ENCODE data around the gene SMARCE1.

The SMARCE1 gene

GRCh38 chr17:40577611-40578065 lies 70.0 kb downstream of the SMARCE1 start:
- H3K4me3 ChIP-seq: no peak overlapping the region
- no peaks in the 10 kb centered on the region; the same call in 1 of the 2 replicates for H3K9me3 ChIP-seq (ENCODE audit: low read depth, low read length)
- TF ChIP-seq EZH2 (IDR thresholded peaks at IDR 0.05) (no peak), FOXP2 (optimal IDR thresholded peaks at IDR 0.05; ENCODE audit: control extremely low read depth, extremely low read length, insufficient read depth) (no peak), POLR2AphosphoS5 (IDR thresholded peaks at IDR 0.05; ENCODE audit: borderline replicate concordance, low read depth, low read length) (no peak)
- no peak overlapping the region for H3K9ac ChIP-seq (ENCODE audit: insufficient read length)
- no peak for DNase-seq (ENCODE audit: low read depth, low spot score)
- no peak overlapping the region for H3K27ac ChIP-seq
- H3K36me3 ChIP-seq (ENCODE audit: insufficient read depth, low read length): no peaks in the 10 kb centered on the region

DNA sequence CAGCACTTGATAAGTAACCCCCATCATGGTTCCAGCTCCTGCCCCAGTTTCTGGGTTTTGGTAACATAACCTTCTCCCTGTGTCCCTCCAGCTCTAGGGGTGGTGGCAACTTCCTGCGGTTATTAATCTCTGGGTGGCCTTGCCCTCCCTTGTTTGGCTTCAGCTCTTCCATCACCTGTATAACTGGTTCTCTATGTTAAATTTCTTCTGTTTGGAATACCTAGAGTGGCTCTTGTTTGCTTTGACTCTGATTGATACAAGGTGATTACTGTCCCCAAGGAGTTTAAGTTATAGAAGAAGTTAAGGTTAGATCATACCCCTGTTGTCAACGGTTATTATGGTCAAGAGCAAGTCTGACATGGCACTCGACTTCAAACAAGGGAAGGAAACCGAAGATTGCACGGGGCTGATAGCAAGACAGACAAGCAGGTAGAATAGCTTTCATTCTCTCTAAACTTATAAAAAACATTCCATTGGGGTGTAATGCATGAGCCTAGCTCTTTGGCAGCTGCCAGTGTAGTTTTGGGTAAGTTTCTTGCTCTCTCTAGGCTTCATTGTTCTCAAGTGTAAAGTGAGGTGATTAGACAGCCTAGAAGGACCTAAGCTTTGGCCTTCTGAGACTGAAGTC lies 71.4 kb downstream of the SMARCE1 start:
- no peak for TF ChIP-seq POLR2AphosphoS5 (IDR thresholded peaks at IDR 0.05; ENCODE audit: borderline replicate concordance, low read depth, low read length)
- no peak for TF ChIP-seq EZH2 (IDR thresholded peaks at IDR 0.05)
- no peak for TF ChIP-seq FOXP2 (optimal IDR thresholded peaks at IDR 0.05; ENCODE audit: control extremely low read depth, extremely low read length, insufficient read depth)

More for the DNA sequence above, 71.4 kb downstream of the SMARCE1 start:
- DNase-seq (ENCODE audit: low read depth, low spot score): no peak
- Histone ChIP-seq H3K27ac (no peak overlapping the region), H3K36me3 (ENCODE audit: insufficient read depth, low read length) (no peaks in the 10 kb centered on the region), H3K4me3 (no peak overlapping the region), H3K9ac (ENCODE audit: insufficient read length) (no peak overlapping the region), H3K9me3 (ENCODE audit: low read depth, low read length) (no peaks in the 10 kb centered on the region; the same call in 1 of the 2 replicates)
